B cell (primary cell): ENCODE measurements around the gene MRPS15. TPM values are rescaled to one million over a fixed set of nuclear protein-coding genes. Genes with fewer than 3 reads are reported as not detected.
A peak's percentile ranks its signal among the peaks of the same experiment; 100 is the strongest.

Experiments
- ATAC-seq: fragments of 200-7000 bp; cut with Tn5 transposase; one replicate; pipeline ENCODE4 v1.10.0; 2021; ENCODE audit warnings: low read depth, mild to moderate bottlenecking, moderate number of reproducible peaks, moderate library complexity
- CTCF ChIA-PET: fragments of 350-600 bp; sonication (Branson Sonifier 250); formaldehyde crosslinking; loops from one replicate; lab custom pipeline; 2021; ENCODE audit warnings: antibody characterized with exemption, inconsistent platforms; lab: Charles Lee
- POLR2A ChIA-PET: fragments of 350-600 bp; sonication (Branson Sonifier 250); formaldehyde crosslinking; loops from one replicate; lab custom pipeline; 2021; ENCODE audit warnings: antibody characterized with exemption; lab: Charles Lee
- DNase-seq: peaks from one replicate; pipeline ENCODE4 v3.0.0; 2013
- H2AFZ ChIP-seq: 2 replicates; pipeline ENCODE4 v1.6.1; 2012; ENCODE audit warnings: mild to moderate bottlenecking, low read depth, low read length; ENCODE audit not compliant: insufficient read depth, poor library complexity, severe bottlenecking
- H3K27ac ChIP-seq, 2 donors: 1 replicate in 1 of 2; 2 replicates in 1 of 2; pipeline ENCODE4 v1.5.1; 2012 to 2013; ENCODE audit warnings: low read length in 2 of 2, mild to moderate bottlenecking in 2 of 2, moderate library complexity in 1 of 2
- H3K27me3 ChIP-seq, 4 experiments: fragments of 200-600 bp in 1 of 4; sonication (generic) in 1 of 4; replicated peaks in 1 of 4; 1 replicate in 2 of 4; 2 replicates in 2 of 4; pipeline versions ENCODE4 v1.6.1 to v1.7.0; 2013 to 2016; ENCODE audit warnings: low read length in 3 of 4, mild to moderate bottlenecking in 2 of 4, mixed read lengths in 1 of 4, moderate library complexity in 1 of 4; ENCODE audit not compliant: insufficient read depth in 4 of 4, control insufficient read depth in 3 of 4; ENCODE audit errors: control extremely low read depth in 1 of 4
- H3K36me3 ChIP-seq, 2 experiments: replicated peaks in 1 of 2; 1 replicate in 1 of 2; 2 replicates in 1 of 2; pipeline versions ENCODE4 v1.6.1 to v1.7.1; 2013; ENCODE audit warnings: low read length in 1 of 2; ENCODE audit not compliant: insufficient read depth in 2 of 2, control insufficient read depth in 1 of 2; ENCODE audit errors: control extremely low read depth in 1 of 2, extremely low read depth in 1 of 2
- H3K4me1 ChIP-seq, 2 donors: fragments of 200-600 bp in 1 of 2; sonication (generic) in 1 of 2; 1 replicate in 1 of 2; 2 replicates in 1 of 2; pipeline versions ENCODE4 v1.5.1 to v1.6.1; 2013 to 2017; ENCODE audit warnings: low read length in 2 of 2; ENCODE audit not compliant: control insufficient read depth in 2 of 2, insufficient read depth in 2 of 2
- H3K4me2 ChIP-seq: replicated peaks from 2 replicates; pipeline ENCODE3; 2012; ENCODE audit warnings: mild to moderate bottlenecking, low read depth, low read length; ENCODE audit not compliant: poor library complexity, severe bottlenecking
- H3K4me3 ChIP-seq, 5 experiments: fragments of 200-600 bp in 1 of 5; sonication (generic) in 1 of 5; 1 replicate in 3 of 5; 2 replicates in 2 of 5; pipeline versions ENCODE4 v1.5.1 to v1.7.0; 2011 to 2016; ENCODE audit warnings: low read length in 4 of 5, mild to moderate bottlenecking in 4 of 5, low read depth in 2 of 5, control low read depth in 1 of 5, moderate library complexity in 1 of 5; ENCODE audit not compliant: insufficient read depth in 1 of 5; ENCODE audit errors: control extremely low read depth in 1 of 5, extremely low read depth in 1 of 5
- H3K79me2 ChIP-seq: fragments of 200-600 bp; sonication (generic); one replicate; pipeline ENCODE4 v1.6.0; 2016; ENCODE audit warnings: low read length; ENCODE audit not compliant: control insufficient read depth, insufficient read depth
- H3K9ac ChIP-seq: fragments of 200-600 bp; sonication (generic); 2 replicates; pipeline ENCODE4 v1.6.1; 2017; ENCODE audit warnings: mild to moderate bottlenecking, low read length, moderate library complexity
- H3K9me3 ChIP-seq, 3 donors: one replicate each; pipeline versions ENCODE4 v1.6.1 to v1.7.1; 2013; ENCODE audit warnings: low read length in 2 of 3; ENCODE audit not compliant: control insufficient read depth in 2 of 3, insufficient read depth in 1 of 3; ENCODE audit errors: control extremely low read depth in 1 of 3
- H4K20me1 ChIP-seq: 2 replicates; pipeline ENCODE4 v1.6.0; 2012; ENCODE audit warnings: mild to moderate bottlenecking, low read length; ENCODE audit not compliant: insufficient read depth, control insufficient read depth, poor library complexity, severe bottlenecking
- H3K27ac Mint-ChIP-seq: one replicate; pipeline ENCODE4 v1.8.0; 2021; ENCODE audit warnings: mixed read lengths
- H3K27me3 Mint-ChIP-seq: one replicate; pipeline ENCODE4 v1.8.0; 2021; ENCODE audit warnings: mixed read lengths
- H3K4me1 Mint-ChIP-seq: one replicate; pipeline ENCODE4 v1.8.0; 2021; ENCODE audit warnings: mixed read lengths
- H3K4me3 Mint-ChIP-seq: one replicate; pipeline ENCODE4 v1.8.0; 2021; ENCODE audit warnings: mixed read lengths
- H3K9me3 Mint-ChIP-seq: one replicate; pipeline ENCODE4 v1.8.0; 2022; ENCODE audit warnings: mixed read lengths; ENCODE audit not compliant: insufficient read depth
- EZH2 ChIP-seq: IDR thresholded peaks from 2 replicates; pipeline ENCODE4 v1.6.1; 2012; ENCODE audit warnings: borderline replicate concordance, low read depth, mild to moderate bottlenecking, moderate library complexity, low read length; ENCODE audit not compliant: insufficient read depth, poor library complexity, severe bottlenecking
- WGBS: methylation state at CpG from one replicate; pipeline ENCODE4 v1.1.5; 2013; ENCODE audit warnings: missing lambda C conversion rate; ENCODE audit not compliant: insufficient coverage; 5-methylcytosine and 5-hydroxymethylcytosine counted together
- intact Hi-C: fragments of 100-400 bp; cut with micrococcal nuclease; formaldehyde crosslinking; loops from one replicate; pipeline ENCODE4 v1.10.0; 2022
- polyA plus RNA-seq: library from polyadenylated mRNA; depleted of rRNA; stranded (reverse); fragments of >200 nt; gene quantifications from 2 replicates; pipeline ENCODE4 v1.2.3, GENCODE V29; 2012
- total RNA-seq, 2 donors: library from RNA; stranded (reverse); fragments of 120-200 nt in 1 of 2; gene quantifications; 1 replicate in 1 of 2; 2 replicates in 1 of 2; pipeline versions ENCODE4 v1.2.3 to v1.2.4, GENCODE V29; 2013 to 2022
- TF ChIP-seq, protein P1 (sequence below): fragments of 200-600 bp; IDR thresholded peaks from one replicate; pipeline ENCODE4 v1.8.0; 2022; ENCODE audit warnings: antibody characterized with exemption, mild to moderate bottlenecking

MRPS15 gene
- total and polyA plus RNA-seq, 2 donors (not counting 1 experiment from before 2014, with no cell fraction given): 27.1 to 34.4 TPM

DNA sequence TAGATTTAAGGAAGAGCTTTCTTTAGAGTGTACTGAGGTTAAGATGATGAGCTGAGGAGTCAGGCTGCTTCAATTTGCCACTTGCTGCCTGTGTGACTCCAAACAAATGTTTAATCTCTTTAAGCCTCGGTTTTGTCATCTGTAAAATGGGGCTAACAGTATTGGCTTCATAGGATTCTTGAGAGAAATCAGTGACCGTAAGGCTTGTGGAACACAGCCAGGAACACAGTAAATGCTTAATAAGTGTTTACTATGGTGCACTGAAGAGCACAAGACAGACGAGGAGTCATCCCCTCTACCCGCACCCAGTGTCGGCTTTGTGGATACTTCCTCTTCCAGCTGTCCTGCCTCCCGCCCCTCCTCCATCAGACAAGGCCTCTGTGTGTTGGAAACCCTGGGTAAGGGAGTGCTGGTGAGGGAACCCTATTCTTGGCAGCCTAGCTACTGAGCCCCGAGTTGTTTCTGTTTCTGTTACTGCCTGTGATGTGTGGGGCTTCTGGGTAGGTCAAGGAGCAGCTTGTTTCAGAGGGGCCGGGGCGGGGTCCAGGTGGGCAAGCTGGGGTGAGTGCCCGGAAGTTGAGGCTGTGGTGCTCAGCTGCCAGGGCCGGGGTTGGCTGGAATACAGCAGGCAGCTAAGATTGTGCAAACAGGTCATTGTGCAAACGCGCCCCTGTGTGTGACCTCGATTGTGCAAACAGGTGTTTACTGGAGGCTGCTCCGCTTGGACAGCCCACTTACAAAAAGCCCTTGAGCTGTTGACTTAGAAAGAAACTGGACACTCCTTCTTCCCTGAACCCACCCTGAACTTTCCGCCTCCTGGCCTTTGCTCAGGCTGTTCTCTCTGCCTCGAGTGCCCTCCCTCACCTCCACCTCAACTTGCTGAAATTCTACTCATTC is 22.5 kb upstream of the MRPS15 start:
- peaks cover 0 to 2% (median 0%) of the 10 kb centered on the region in 4 experiments for H3K27me3 ChIP-seq
- H3K4me3 ChIP-seq: peak overlapping the region in 2 of 5 experiments; percentile 20 to 33
- no peaks in the 10 kb centered on the region for H3K36me3 ChIP-seq
- peak overlapping the region; percentile 50 for H2AFZ ChIP-seq
- no peaks in the 10 kb centered on the region for H4K20me1 ChIP-seq
- WGBS: 66% methylated on average over 13 of the region's 17 CpGs
- H3K27ac ChIP-seq: peak overlapping the region; percentile 39 to 65
- ATAC-seq (peak; percentile 62), DNase-seq (peak; percentile 62)
- peak overlapping the region; percentile 49 for H3K9ac ChIP-seq
- Mint-ChIP-seq H3K27me3 (no peaks in the 10 kb centered on the region), H3K27ac (peak overlapping the region; percentile 34), H3K9me3 (no peaks in the 10 kb centered on the region), H3K4me3 (peak overlapping the region; percentile 64), H3K4me1 (peaks cover 24% of the 10 kb centered on the region)
- H3K4me1 ChIP-seq: peaks cover 23 to 36% of the 10 kb centered on the region in 2 donors
- intact Hi-C loops: no loop called here
- TF ChIP-seq, protein P1, sequence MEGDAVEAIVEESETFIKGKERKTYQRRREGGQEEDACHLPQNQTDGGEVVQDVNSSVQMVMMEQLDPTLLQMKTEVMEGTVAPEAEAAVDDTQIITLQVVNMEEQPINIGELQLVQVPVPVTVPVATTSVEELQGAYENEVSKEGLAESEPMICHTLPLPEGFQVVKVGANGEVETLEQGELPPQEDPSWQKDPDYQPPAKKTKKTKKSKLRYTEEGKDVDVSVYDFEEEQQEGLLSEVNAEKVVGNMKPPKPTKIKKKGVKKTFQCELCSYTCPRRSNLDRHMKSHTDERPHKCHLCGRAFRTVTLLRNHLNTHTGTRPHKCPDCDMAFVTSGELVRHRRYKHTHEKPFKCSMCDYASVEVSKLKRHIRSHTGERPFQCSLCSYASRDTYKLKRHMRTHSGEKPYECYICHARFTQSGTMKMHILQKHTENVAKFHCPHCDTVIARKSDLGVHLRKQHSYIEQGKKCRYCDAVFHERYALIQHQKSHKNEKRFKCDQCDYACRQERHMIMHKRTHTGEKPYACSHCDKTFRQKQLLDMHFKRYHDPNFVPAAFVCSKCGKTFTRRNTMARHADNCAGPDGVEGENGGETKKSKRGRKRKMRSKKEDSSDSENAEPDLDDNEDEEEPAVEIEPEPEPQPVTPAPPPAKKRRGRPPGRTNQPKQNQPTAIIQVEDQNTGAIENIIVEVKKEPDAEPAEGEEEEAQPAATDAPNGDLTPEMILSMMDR: no peak
- TF ChIP-seq EZH2: no peak
- H3K9me3 ChIP-seq: no peaks in the 10 kb centered on the region
- CTCF ChIA-PET: interaction anchor here (0.6 kb wide), 2 partner anchors 22 to 149 kb away, joined by 3 read pairs; partner anchors contain the start of gene MRPS15
- H3K79me2 ChIP-seq: no peaks in the 10 kb centered on the region
- H3K4me2 ChIP-seq: peak overlapping the region; percentile 61
- POLR2A ChIA-PET: interaction anchor here (0.7 to 0.9 kb wide), 2 partner anchors 10 to 36 kb away, joined by 3 read pairs; partner anchors contain the start of gene OSCP1
